Activated CD4-positive, alpha-beta T cell treated with anti-CD3 and anti-CD28 coated beads, Interleukin-2, amount 50 U/mL, for 48 hours (primary cell): ENCODE results near the gene PBX2.
A peak's percentile ranks its signal among the peaks of the same experiment; 100 is the strongest.
"Not testable (repeated sequence)": the region's sequence is repeated elsewhere in the genome, so short reads cannot be mapped to it uniquely, and the experiment has no call there.

Source experiments
- DNase-seq, 2 experiments: peaks; one replicate each; pipeline ENCODE4 v3.0.0-alpha.2; 2020

Gene PBX2

DNA sequence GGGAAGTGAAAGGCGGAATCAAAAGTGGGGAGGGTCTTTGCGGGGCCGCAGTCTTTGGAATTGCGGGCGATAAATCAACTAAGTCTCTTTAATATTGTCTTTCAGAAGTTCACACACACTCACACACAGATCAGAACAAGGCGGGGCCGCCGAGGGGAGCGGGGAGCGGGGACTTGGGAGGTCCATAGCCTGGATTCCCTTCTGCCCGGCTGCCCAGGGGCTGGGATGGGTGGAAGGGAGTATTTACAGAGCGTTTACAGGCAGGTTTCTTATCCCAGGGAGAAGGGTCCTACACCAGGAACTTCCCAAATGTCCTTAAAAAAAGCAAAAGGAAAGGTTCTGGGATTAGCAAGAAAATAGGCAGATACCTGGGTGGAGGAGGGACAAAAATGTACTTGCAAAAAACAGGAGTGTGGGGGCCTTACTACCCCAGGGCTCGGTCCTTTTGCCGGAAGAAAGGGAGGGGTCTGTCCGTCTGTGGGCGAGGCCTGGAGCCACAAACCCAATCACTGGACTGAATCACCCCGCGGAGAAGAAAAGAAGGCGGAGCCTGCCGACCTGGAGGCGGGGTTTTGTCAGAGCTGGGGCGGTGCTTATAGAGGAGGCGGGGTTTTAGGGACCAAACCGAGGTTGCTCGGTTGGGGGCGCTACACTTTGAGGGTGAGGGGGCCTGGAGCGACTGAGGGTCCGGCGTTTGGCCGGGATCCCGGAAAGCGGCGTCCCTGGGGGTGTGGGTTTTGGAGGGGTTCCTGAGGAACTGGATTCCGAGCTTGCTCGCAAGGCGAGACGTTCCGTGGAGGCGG, 41.5 kb downstream of the PBX2 start:
- DNase-seq, result peak; percentile 73 to 77

GRCh38 chr6:32147401-32148132, 42.4 kb downstream of the PBX2 start:
- DNase-seq, result no peak

DNA sequence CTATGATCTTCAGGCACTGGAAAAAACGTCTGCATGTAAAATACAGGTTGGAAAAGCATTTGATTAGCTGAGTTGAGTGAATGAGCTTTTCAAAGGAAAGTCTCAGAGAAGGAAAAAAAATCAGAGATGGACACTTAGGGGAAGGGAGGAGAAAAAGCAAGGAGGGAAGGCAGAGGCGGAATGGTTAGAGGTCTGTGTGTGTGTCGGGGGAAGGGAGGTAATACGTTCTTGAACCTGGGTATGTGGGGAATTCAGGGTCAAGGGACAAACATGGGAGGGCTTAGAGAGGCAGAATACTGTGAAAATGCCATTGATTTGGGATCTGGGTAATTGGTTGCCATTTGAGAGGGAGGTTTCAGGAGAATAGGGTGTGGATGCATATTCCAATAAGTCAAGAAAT, 43.3 kb downstream of the PBX2 start:
- no peak for DNase-seq

DNA sequence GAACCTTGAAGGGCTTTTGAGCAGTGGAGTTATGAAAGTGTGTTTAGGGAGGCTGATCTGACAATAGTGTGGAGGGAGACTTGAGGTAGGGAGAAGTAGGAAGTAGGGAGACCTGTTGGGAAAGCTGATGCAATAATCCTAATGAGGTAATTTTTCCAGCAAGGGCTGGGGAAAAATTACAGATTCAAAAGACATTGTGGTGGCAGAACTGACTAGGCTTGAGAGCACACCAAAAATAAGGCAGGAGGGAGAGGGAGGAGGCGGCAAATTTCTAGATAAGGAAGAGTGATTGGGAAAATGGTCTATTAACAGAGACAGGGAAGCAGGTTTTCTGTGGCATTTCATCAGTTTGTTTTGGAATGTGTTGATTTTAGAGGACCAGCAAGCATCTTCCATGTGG, 43.7 kb downstream of the PBX2 start:
- DNase-seq, result no peak

DNA sequence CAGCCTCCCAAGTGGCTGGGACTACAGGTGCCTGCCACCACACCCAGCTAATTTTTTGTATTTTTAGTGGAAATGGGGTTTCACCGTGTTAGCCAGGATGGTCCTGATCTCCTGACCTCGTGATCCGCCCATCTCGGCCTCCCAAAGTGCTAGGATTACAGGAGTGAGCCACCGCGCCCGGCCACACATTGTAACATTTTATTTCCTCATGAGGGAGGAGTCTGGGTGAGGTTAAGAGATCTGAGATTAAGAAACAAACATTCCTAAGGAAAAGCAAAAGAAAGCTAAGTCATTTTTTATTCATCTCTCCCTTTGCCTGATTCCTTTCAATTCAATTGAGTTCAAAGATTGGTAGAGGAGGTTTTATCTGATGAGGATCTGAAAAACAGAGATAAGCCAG, 45.8 kb downstream of the PBX2 start:
- not testable (repeated sequence) for DNase-seq

GRCh38 chr6:32140420-32141046, 49.5 kb downstream of the PBX2 start:
- DNase-seq, result no peak

GRCh38 chr6:32139590-32139989, 50.4 kb downstream of the PBX2 start:
- no peak for DNase-seq

DNA sequence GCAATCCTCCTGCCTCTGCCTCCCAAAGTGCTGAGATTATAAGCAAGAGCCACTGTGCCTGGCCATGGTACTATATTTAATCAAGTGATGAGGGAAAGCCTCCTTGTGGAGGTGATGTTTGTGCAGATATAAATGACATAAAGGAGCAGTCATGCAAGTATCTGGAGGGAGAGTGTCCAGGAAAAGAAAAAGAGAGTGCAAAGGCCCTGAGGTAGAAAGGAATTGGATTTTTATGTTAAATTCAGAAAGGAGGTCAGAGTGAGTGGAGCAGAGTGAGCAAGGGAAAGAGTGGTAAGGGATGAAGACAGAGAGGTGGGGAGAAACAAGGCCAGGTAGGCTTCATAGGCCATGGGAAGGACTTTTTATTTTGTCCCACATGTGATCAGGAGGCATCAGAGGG, 52.5 kb downstream of the PBX2 start:
- DNase-seq, result no peak
